H1 (cell line): ENCODE data around the gene GLP1R. TPM values are rescaled to one million over a fixed set of nuclear protein-coding genes. Genes with fewer than 3 reads are reported as not detected.

Source experiments
- CTCF ChIA-PET: fragments of 300-600 bp; sonication (Branson Sonifier 250); formaldehyde crosslinking; loops from one replicate; lab custom pipeline; 2021; ENCODE audit not compliant: partially characterized antibody; lab: Charles Lee
- POLR2A ChIA-PET: fragments of 300-600 bp; sonication (Branson Sonifier 250); formaldehyde crosslinking; loops from one replicate; lab custom pipeline; 2021; ENCODE audit warnings: inconsistent platforms; ENCODE audit not compliant: partially characterized antibody; lab: Charles Lee
- DNase-seq, 2 experiments: peaks; one replicate each; pipeline versions ENCODE4 v3.0.0 to v3.0.0-alpha.2; 2010 to 2022; ENCODE audit warnings: low spot score in 2 of 2, low read depth in 1 of 2, mixed read lengths in 1 of 2
- FAIRE-seq: peaks from 2 replicates; lab custom pipeline; 2011; peaks lifted over from hg19 to GRCh38; lab: Jason Lieb, UNC
- H2AFZ ChIP-seq: 2 replicates; pipeline ENCODE4 v1.8.1; 2012; ENCODE audit warnings: low read length, inconsistent platforms
- H2AK5ac ChIP-seq: 2 replicates; pipeline ENCODE4 v1.6.1; 2013; ENCODE audit warnings: low read depth, low read length
- H2BK120ac ChIP-seq: replicated peaks from 2 replicates; pipeline ENCODE3; 2013; ENCODE audit warnings: low read depth, low read length, inconsistent platforms
- H2BK12ac ChIP-seq: 2 replicates; pipeline ENCODE4 v1.6.1; 2013; ENCODE audit warnings: low read depth, low read length
- H2BK15ac ChIP-seq: 2 replicates; pipeline ENCODE4 v1.6.1; 2013; ENCODE audit warnings: low read length
- H2BK20ac ChIP-seq: 2 replicates; pipeline ENCODE4 v1.6.1; 2013; ENCODE audit warnings: low read length
- H2BK5ac ChIP-seq: 2 replicates; pipeline ENCODE4 v1.6.1; 2013; ENCODE audit warnings: low read depth, low read length
- H3K14ac ChIP-seq: 2 replicates; pipeline ENCODE4 v1.6.1; 2013; ENCODE audit warnings: inconsistent platforms; ENCODE audit not compliant: insufficient read length
- H3K18ac ChIP-seq: 2 replicates; pipeline ENCODE4 v1.6.1; 2013; ENCODE audit warnings: low read length; ENCODE audit errors: extremely low read depth
- H3K23ac ChIP-seq: 2 replicates; pipeline ENCODE4 v1.6.1; 2013; ENCODE audit warnings: inconsistent platforms; ENCODE audit not compliant: insufficient read length
- H3K23me2 ChIP-seq: 2 replicates; pipeline ENCODE4 v1.6.1; 2013; ENCODE audit warnings: low read depth, low read length
- H3K27ac ChIP-seq: 2 replicates; pipeline ENCODE4 v1.6.1; 2011; ENCODE audit warnings: low read depth, low read length, inconsistent platforms
- H3K27me3 ChIP-seq, 4 experiments: replicated peaks in 1 of 4; 1 replicate in 1 of 4; 2 replicates in 3 of 4; pipeline versions ENCODE4 v1.6.1 to v1.8.1; 2011 to 2013; ENCODE audit warnings: low read length in 3 of 4, mild to moderate bottlenecking in 3 of 4, inconsistent platforms in 2 of 4, mixed read lengths in 2 of 4, moderate library complexity in 1 of 4; ENCODE audit not compliant: control insufficient read depth in 3 of 4, insufficient read depth in 3 of 4; ENCODE audit errors: extremely low read depth in 1 of 4
- H3K36me3 ChIP-seq, 4 experiments: 2 replicates each; pipeline versions ENCODE4 v1.6.1 to v1.8.1; 2011 to 2013; ENCODE audit warnings: mild to moderate bottlenecking in 4 of 4, low read length in 3 of 4, moderate library complexity in 2 of 4, control low read depth in 1 of 4, inconsistent platforms in 1 of 4; ENCODE audit not compliant: insufficient read depth in 4 of 4, control insufficient read depth in 2 of 4
- H3K4ac ChIP-seq: replicated peaks from 2 replicates; pipeline ENCODE3; 2013; ENCODE audit warnings: low read length, low read depth, mixed read lengths, inconsistent platforms; ENCODE audit not compliant: insufficient read length
- H3K4me1 ChIP-seq, 4 experiments: replicated peaks in 1 of 4; 1 replicate in 1 of 4; 2 replicates in 3 of 4; pipeline versions ENCODE4 v1.6.1 to v1.8.1; 2011 to 2013; ENCODE audit warnings: low read length in 3 of 4, inconsistent platforms in 2 of 4, mixed read lengths in 1 of 4; ENCODE audit not compliant: insufficient read depth in 4 of 4, control insufficient read depth in 3 of 4
- H3K4me2 ChIP-seq, 2 experiments: 2 replicates each; pipeline versions ENCODE4 v1.6.1 to v1.8.1; 2011 to 2013; ENCODE audit warnings: low read depth in 2 of 2, low read length in 2 of 2, control low read depth in 1 of 2, inconsistent platforms in 1 of 2, mild to moderate bottlenecking in 1 of 2; ENCODE audit not compliant: insufficient read depth in 1 of 2
- H3K4me3 ChIP-seq, 4 experiments: fragments of 200-600, 300-600 bp in 1 of 4; sonication (generic), shearing (Covaris generic), sonication (Bioruptor Twin) in 1 of 4; 2 replicates each; pipeline versions ENCODE4 v1.5.1 to v1.8.1; 2011 to 2016; ENCODE audit warnings: low read length in 4 of 4, low read depth in 3 of 4, control low read depth in 2 of 4, inconsistent platforms in 2 of 4, mild to moderate bottlenecking in 2 of 4, mixed read lengths in 1 of 4, moderate library complexity in 1 of 4; ENCODE audit not compliant: insufficient read depth in 2 of 4; ENCODE audit errors: extremely low read depth in 1 of 4
- H3K56ac ChIP-seq: replicated peaks from 2 replicates; pipeline ENCODE3; 2013; ENCODE audit warnings: low read depth, mild to moderate bottlenecking, mixed read lengths, low read length, inconsistent platforms; ENCODE audit not compliant: insufficient read length
- H3K79me1 ChIP-seq: 2 replicates; pipeline ENCODE4 v1.6.1; 2013; ENCODE audit warnings: low read depth, low read length, control low read depth
- H3K79me2 ChIP-seq, 2 experiments: 2 replicates each; pipeline versions ENCODE4 v1.6.1 to v1.8.1; 2012 to 2013; ENCODE audit warnings: low read length in 2 of 2, mild to moderate bottlenecking in 2 of 2, inconsistent platforms in 1 of 2; ENCODE audit not compliant: insufficient read depth in 2 of 2, control insufficient read depth in 1 of 2
- H3K9ac ChIP-seq, 4 experiments: replicated peaks in 1 of 4; 1 replicate in 1 of 4; 2 replicates in 3 of 4; pipeline versions ENCODE4 v1.6.1 to v1.8.1; 2011 to 2013; ENCODE audit warnings: low read depth in 3 of 4, low read length in 3 of 4, control low read depth in 2 of 4, mild to moderate bottlenecking in 2 of 4, moderate library complexity in 2 of 4, inconsistent platforms in 1 of 4; ENCODE audit errors: extremely low read depth in 1 of 4
- H3K9me3 ChIP-seq, 2 experiments: 2 replicates each; pipeline versions ENCODE4 v1.6.1 to v1.8.1; 2012 to 2013; ENCODE audit warnings: mild to moderate bottlenecking in 2 of 2, moderate library complexity in 2 of 2, control low read depth in 1 of 2, inconsistent platforms in 1 of 2, low read depth in 1 of 2, low read length in 1 of 2, mixed read lengths in 1 of 2; ENCODE audit not compliant: insufficient read depth in 2 of 2
- H4K20me1 ChIP-seq, 2 experiments: replicated peaks in 1 of 2; 2 replicates each; pipeline versions ENCODE3 to v1.8.1; 2011 to 2013; ENCODE audit warnings: inconsistent platforms in 2 of 2, low read length in 2 of 2, mild to moderate bottlenecking in 1 of 2; ENCODE audit not compliant: insufficient read depth in 2 of 2, control insufficient read depth in 1 of 2
- H4K5ac ChIP-seq: 2 replicates; pipeline ENCODE4 v1.6.1; 2013; ENCODE audit warnings: low read length, low read depth, mixed read lengths, inconsistent platforms; ENCODE audit not compliant: insufficient read length
- H4K8ac ChIP-seq: 2 replicates; pipeline ENCODE4 v1.8.0; 2013; ENCODE audit warnings: mild to moderate bottlenecking, moderate library complexity, low read length, inconsistent platforms; ENCODE audit not compliant: insufficient read depth; ENCODE audit errors: extremely low read depth
- H4K91ac ChIP-seq: replicated peaks from 2 replicates; pipeline ENCODE3; 2013; ENCODE audit warnings: low read length, mixed read lengths, inconsistent platforms; ENCODE audit not compliant: insufficient read length
- ATF3 ChIP-seq: IDR thresholded peaks from 2 replicates; pipeline ENCODE4 v1.6.1; 2011; ENCODE audit warnings: low read depth, mild to moderate bottlenecking, low read length; ENCODE audit not compliant: insufficient read depth
- CBX5 ChIP-seq: fragments of 300-800, 300-1000 bp; sonication (generic); IDR thresholded peaks from 2 replicates; pipeline ENCODE4 v1.7.1; 2016; ENCODE audit warnings: antibody characterized with exemption, low read length, low read depth
- CTCF ChIP-seq, 3 experiments: IDR thresholded peaks; 1 replicate in 2 of 3; 2 replicates in 1 of 3; pipeline versions ENCODE4 v1.5.1 to v1.6.1; 2011; ENCODE audit warnings: low read length in 3 of 3, mild to moderate bottlenecking in 3 of 3, inconsistent platforms in 2 of 3, low read depth in 1 of 3, moderate library complexity in 1 of 3; ENCODE audit not compliant: insufficient read depth in 1 of 3; ENCODE audit errors: control extremely low read depth in 1 of 3
- E2F6 ChIP-seq: IDR thresholded peaks from 2 replicates; pipeline ENCODE4 v1.6.1; 2012; ENCODE audit warnings: inconsistent platforms
- EP300 ChIP-seq, 2 experiments: IDR thresholded peaks; 1 replicate in 1 of 2; 2 replicates in 1 of 2; pipeline ENCODE4 v1.6.1; 2011 to 2012; ENCODE audit warnings: low read depth in 2 of 2, low read length in 2 of 2, mild to moderate bottlenecking in 2 of 2, borderline replicate concordance in 1 of 2, inconsistent platforms in 1 of 2, moderate library complexity in 1 of 2
- HDAC6 ChIP-seq: IDR thresholded peaks from one replicate; pipeline ENCODE4 v1.7.1; 2012; ENCODE audit warnings: low read depth, mild to moderate bottlenecking, inconsistent platforms, low read length, moderate library complexity
- NRF1 ChIP-seq: IDR thresholded peaks from 2 replicates; pipeline ENCODE4 v1.6.1; 2011; ENCODE audit warnings: mild to moderate bottlenecking, low read depth, low read length, improper control_type of control experiment
- POLR2A ChIP-seq, 2 experiments: IDR thresholded peaks; 1 replicate in 1 of 2; 2 replicates in 1 of 2; pipeline ENCODE4 v1.6.1; 2011; ENCODE audit warnings: low read depth in 2 of 2, low read length in 2 of 2, mild to moderate bottlenecking in 2 of 2; ENCODE audit errors: control extremely low read depth in 1 of 2
- RXRA ChIP-seq: IDR thresholded peaks from 2 replicates; pipeline ENCODE4 v1.6.1; 2011; ENCODE audit warnings: low read depth, mild to moderate bottlenecking, low read length, moderate library complexity; ENCODE audit not compliant: insufficient read depth
- TBP ChIP-seq: IDR thresholded peaks from 2 replicates; pipeline ENCODE4 v1.6.1; 2011; ENCODE audit warnings: low read depth, low read length, improper control_type of control experiment
- WGBS, 2 experiments: shearing (Covaris generic) in 1 of 2; methylation state at CpG; one replicate each; pipeline versions ENCODE4 v1.1.6 to v1.1.7; 2013 to 2015; ENCODE audit warnings: low lambda C conversion rate in 2 of 2, mixed read lengths in 2 of 2, inconsistent platforms in 1 of 2, low coverage in 1 of 2, missing lambda C conversion rate in 1 of 2; ENCODE audit not compliant: insufficient replicate concordance in 2 of 2, insufficient coverage in 1 of 2, insufficient read length in 1 of 2; ENCODE audit errors: extremely low coverage in 1 of 2, missing lambda C conversion rate in 1 of 2; 5-methylcytosine and 5-hydroxymethylcytosine counted together
- polyA plus RNA-seq, 7 experiments: library from polyadenylated mRNA; depleted of rRNA in 3 of 7; stranded (reverse) in 5 of 7; unstranded in 2 of 7; fragments of >200 nt in 5 of 7; fragments of 200-250 nt in 2 of 7; gene quantifications; 1 replicate in 5 of 7; 2 replicates in 1 of 7; 4 replicates in 1 of 7; pipeline versions ENCODE4 v1.2.1 to v1.2.3, GENCODE V29; 2011 to 2013; ENCODE audit warnings: missing spikeins in 2 of 7, mixed read lengths in 2 of 7
- total RNA-seq: library from RNA; stranded (reverse); fragmentation: NEBNext Ultra II Directional; extraction: Animal tissue kit (Norgen Biotek cat#: 25700); gene quantifications from 2 replicates; pipeline ENCODE4 v1.2.1, GENCODE V29; 2021

GLP1R gene
- total and polyA plus RNA-seq, 2 of the 8 experiments (the other 6 are each of a cell fraction or from before 2014, with no cell fraction given), result 2.6 to 2.7 TPM

- H3K79me1 ChIP-seq, result no peaks in the 10 kb centered on the region
- no peak overlapping the region for H4K8ac ChIP-seq
- H4K91ac ChIP-seq, result no peak overlapping the region
- no peak overlapping the region for H3K4me3 ChIP-seq
- H3K27me3 ChIP-seq, result 0 out of 7 replicates have a peak, but pooled peaks cover 0 to 6% (median 0%) of the 10 kb centered on the region in 4 experiments
- no peak overlapping the region for H4K5ac ChIP-seq
- no peaks in the 10 kb centered on the region; the same call in 1 of the 2 replicates for H3K23me2 ChIP-seq
- H3K4me1 ChIP-seq, result peaks cover 0 to 6% (median 0%) of the 10 kb centered on the region in 4 experiments; a peak in 2 of 7 replicates
- H4K20me1 ChIP-seq, result no peaks in the 10 kb centered on the region
- WGBS, 2 experiments, result 75% methylated on average over 7 of the region's 7 CpGs; no CpG with 5 or more reads in 1 of the 2 experiments
- no peak overlapping the region for H3K4me2 ChIP-seq
- ChIA-PET CTCF (interaction anchor here (0.8 to 5.4 kb wide), 5 partner anchors 20 to 95 kb away, joined by 3 to 23 read pairs (median 4); no protein-coding TSS in a partner anchor), POLR2A (no interaction called here)
- no peak overlapping the region for H3K27ac ChIP-seq
- H2BK20ac ChIP-seq, result no peak overlapping the region
- H2AFZ ChIP-seq, result no peak overlapping the region
- DNase-seq (no peak), FAIRE-seq (no peak)
- H3K23ac ChIP-seq, result no peak overlapping the region
- no peaks in the 10 kb centered on the region for H3K9me3 ChIP-seq
- no peaks in the 10 kb centered on the region for H3K36me3 ChIP-seq
- no peak overlapping the region for H3K4ac ChIP-seq
- no peak overlapping the region for H3K18ac ChIP-seq
- no peak overlapping the region for H3K14ac ChIP-seq
- no peak overlapping the region for H2BK5ac ChIP-seq
- no peaks in the 10 kb centered on the region for H3K79me2 ChIP-seq
- no peak overlapping the region for H2BK15ac ChIP-seq
- H2AK5ac ChIP-seq, result no peak overlapping the region
- no peak overlapping the region for H2BK12ac ChIP-seq
- H3K9ac ChIP-seq, result no peak overlapping the region
- no peak overlapping the region for H2BK120ac ChIP-seq
- no peak overlapping the region for H3K56ac ChIP-seq
- no peak for TF ChIP-seq RXRA
- no peak for TF ChIP-seq POLR2A (IDR thresholded peaks at IDR 0.05; ENCODE audit: control extremely low read depth in 1 of 2, low read depth in 2 of 2, low read length in 2 of 2)
- TF ChIP-seq EP300 (IDR thresholded peaks at IDR 0.05; ENCODE audit: borderline replicate concordance in 1 of 2, low read depth in 2 of 2, low read length in 2 of 2), result no peak
- no peak for TF ChIP-seq ATF3
- no peak for TF ChIP-seq HDAC6
- TF ChIP-seq TBP, result no peak
- TF ChIP-seq CBX5, result no peak
- TF ChIP-seq E2F6, result no peak
- TF ChIP-seq CTCF (IDR thresholded peaks at IDR 0.05; ENCODE audit: control extremely low read depth in 1 of 3, insufficient read depth in 1 of 3, low read depth in 1 of 3, low read length in 3 of 3), result no peak
- TF ChIP-seq NRF1, result no peak
Observed at GRCh38 chr6:39068391-39068790, 19.8 kb downstream of the GLP1R start.
